Measurements from ENCODE around the gene RHOG. TPM values are rescaled to one million over a fixed set of nuclear protein-coding genes. Genes with fewer than 3 reads are reported as not detected.
"Not testable (repeated sequence)": the region's sequence is repeated elsewhere in the genome, so short reads cannot be mapped to it uniquely, and the experiment has no call there.

Gene RHOG
- total RNA-seq, 1 donor from 2014 or later, result 174 TPM

- no peak overlapping the region for H3K4me3 Mint-ChIP-seq (ENCODE audit: low read depth)
- no peaks in the 10 kb centered on the region for H3K9me3 Mint-ChIP-seq
- intact Hi-C loops (cut with micrococcal nuclease), result no loop called here
- H3K4me1 Mint-ChIP-seq (ENCODE audit: low read depth), result peaks cover 41% of the 10 kb centered on the region
- peaks cover 78% of the 10 kb centered on the region for H3K36me3 Mint-ChIP-seq (ENCODE audit: low read depth)
- H3K27me3 Mint-ChIP-seq (ENCODE audit: low read depth), result no peaks in the 10 kb centered on the region
- no peak overlapping the region for H3K27ac Mint-ChIP-seq
- no peak for DNase-seq (ENCODE audit: low spot score)
Observed at GRCh38 chr11:3826721-3827120, 14.0 kb downstream of the RHOG start.

GRCh38 chr11:3825473-3826154, 15.1 kb downstream of the RHOG start:
- intact Hi-C loops (cut with micrococcal nuclease), result no loop called here
- Mint-ChIP-seq H3K9me3 (no peaks in the 10 kb centered on the region), H3K36me3 (ENCODE audit: low read depth) (peaks cover 66% of the 10 kb centered on the region), H3K27me3 (ENCODE audit: low read depth) (no peaks in the 10 kb centered on the region), H3K4me3 (ENCODE audit: low read depth) (no peak overlapping the region), H3K27ac (peak overlapping the region; percentile 53), H3K4me1 (ENCODE audit: low read depth) (peaks cover 30% of the 10 kb centered on the region)
- no peak for DNase-seq (ENCODE audit: low spot score)

GRCh38 chr11:3824714-3825472, 15.9 kb downstream of the RHOG start:
- peak; percentile 67 for DNase-seq (ENCODE audit: low spot score)
- H3K9me3 Mint-ChIP-seq, result no peaks in the 10 kb centered on the region
- intact Hi-C loops (cut with micrococcal nuclease), result loop anchor here (1.0 kb wide), 2 partner anchors 16 to 247 kb away; no protein-coding TSS in a partner anchor
- H3K27me3 Mint-ChIP-seq (ENCODE audit: low read depth), result no peaks in the 10 kb centered on the region
- no peak overlapping the region for H3K4me3 Mint-ChIP-seq (ENCODE audit: low read depth)
- peak overlapping the region; percentile 48 for H3K27ac Mint-ChIP-seq
- peaks cover 59% of the 10 kb centered on the region for H3K36me3 Mint-ChIP-seq (ENCODE audit: low read depth)
- peaks cover 24% of the 10 kb centered on the region for H3K4me1 Mint-ChIP-seq (ENCODE audit: low read depth)

- Mint-ChIP-seq H3K27ac (peak overlapping the region; percentile 48), H3K4me3 (ENCODE audit: low read depth) (no peak overlapping the region), H3K9me3 (no peaks in the 10 kb centered on the region), H3K36me3 (ENCODE audit: low read depth) (peaks cover 56% of the 10 kb centered on the region), H3K4me1 (ENCODE audit: low read depth) (peaks cover 24% of the 10 kb centered on the region), H3K27me3 (ENCODE audit: low read depth) (no peaks in the 10 kb centered on the region)
- intact Hi-C loops (cut with micrococcal nuclease), result loop anchor here (1.0 kb wide), 2 partner anchors 17 to 248 kb away; no protein-coding TSS in a partner anchor
- DNase-seq (ENCODE audit: low spot score), result no peak
Observed at GRCh38 chr11:3823762-3824506, 16.8 kb downstream of the RHOG start.

GRCh38 chr11:3823303-3823702, 17.5 kb downstream of the RHOG start:
- no peaks in the 10 kb centered on the region for H3K27me3 Mint-ChIP-seq (ENCODE audit: low read depth)
- intact Hi-C loops (cut with micrococcal nuclease), result no loop called here
- peaks cover 24% of the 10 kb centered on the region for H3K4me1 Mint-ChIP-seq (ENCODE audit: low read depth)
- H3K36me3 Mint-ChIP-seq (ENCODE audit: low read depth), result peaks cover 54% of the 10 kb centered on the region
- peak overlapping the region; percentile 55 for H3K27ac Mint-ChIP-seq
- no peaks in the 10 kb centered on the region for H3K9me3 Mint-ChIP-seq
- H3K4me3 Mint-ChIP-seq (ENCODE audit: low read depth), result no peak overlapping the region
- no peak for DNase-seq (ENCODE audit: low spot score)

- Mint-ChIP-seq H3K4me3 (ENCODE audit: low read depth) (no peak overlapping the region), H3K4me1 (ENCODE audit: low read depth) (peaks cover 17% of the 10 kb centered on the region), H3K9me3 (no peaks in the 10 kb centered on the region), H3K27ac (no peak overlapping the region), H3K36me3 (ENCODE audit: low read depth) (peaks cover 46% of the 10 kb centered on the region), H3K27me3 (ENCODE audit: low read depth) (no peaks in the 10 kb centered on the region)
- DNase-seq (ENCODE audit: low spot score), result no peak
- intact Hi-C loops (cut with micrococcal nuclease), result no loop called here
Observed at GRCh38 chr11:3822312-3822711, 18.4 kb downstream of the RHOG start.

GRCh38 chr11:3820971-3821370, 19.8 kb downstream of the RHOG start:
- Mint-ChIP-seq H3K36me3 (ENCODE audit: low read depth) (peaks cover 36% of the 10 kb centered on the region), H3K9me3 (no peaks in the 10 kb centered on the region), H3K27me3 (ENCODE audit: low read depth) (no peaks in the 10 kb centered on the region), H3K4me3 (ENCODE audit: low read depth) (no peak overlapping the region), H3K4me1 (ENCODE audit: low read depth) (peaks cover 14% of the 10 kb centered on the region), H3K27ac (no peak overlapping the region)
- DNase-seq (ENCODE audit: low spot score), result no peak
- intact Hi-C loops (cut with micrococcal nuclease), result no loop called here

- DNase-seq (ENCODE audit: low spot score), result no peak
- Mint-ChIP-seq H3K27ac (no peak overlapping the region), H3K9me3 (no peaks in the 10 kb centered on the region), H3K4me1 (ENCODE audit: low read depth) (no peaks in the 10 kb centered on the region), H3K27me3 (ENCODE audit: low read depth) (no peaks in the 10 kb centered on the region), H3K4me3 (ENCODE audit: low read depth) (no peak overlapping the region), H3K36me3 (ENCODE audit: low read depth) (peaks cover 10% of the 10 kb centered on the region)
- intact Hi-C loops (cut with micrococcal nuclease), result no loop called here
Observed at GRCh38 chr11:3817181-3817800, 23.5 kb downstream of the RHOG start.

GRCh38 chr11:3816673-3817072, 24.1 kb downstream of the RHOG start:
- Mint-ChIP-seq H3K4me1 (ENCODE audit: low read depth) (no peaks in the 10 kb centered on the region), H3K27ac (no peak overlapping the region), H3K9me3 (no peaks in the 10 kb centered on the region)

GRCh38 chr11:3815845-3816244, 24.9 kb downstream of the RHOG start:
- no peaks in the 10 kb centered on the region for H3K4me1 Mint-ChIP-seq (ENCODE audit: low read depth)
- no peak overlapping the region for H3K4me3 Mint-ChIP-seq (ENCODE audit: low read depth)
- no peak for DNase-seq (ENCODE audit: low spot score)
- no peak overlapping the region for H3K27ac Mint-ChIP-seq
- no peaks in the 10 kb centered on the region for H3K9me3 Mint-ChIP-seq
- intact Hi-C loops (cut with micrococcal nuclease), result no loop called here
- peaks cover 10% of the 10 kb centered on the region for H3K36me3 Mint-ChIP-seq (ENCODE audit: low read depth)
- H3K27me3 Mint-ChIP-seq (ENCODE audit: low read depth), result no peaks in the 10 kb centered on the region

More at GRCh38 chr11:3816673-3817072, 24.1 kb downstream of the RHOG start:
- Mint-ChIP-seq H3K36me3 (ENCODE audit: low read depth) (peaks cover 10% of the 10 kb centered on the region), H3K27me3 (ENCODE audit: low read depth) (no peaks in the 10 kb centered on the region), H3K4me3 (ENCODE audit: low read depth) (no peak overlapping the region)
- intact Hi-C loops (cut with micrococcal nuclease), result no loop called here
- no peak for DNase-seq (ENCODE audit: low spot score)

- peaks cover 10% of the 10 kb centered on the region for H3K36me3 Mint-ChIP-seq (ENCODE audit: low read depth)
- H3K27me3 Mint-ChIP-seq (ENCODE audit: low read depth); H3K4me3 Mint-ChIP-seq (ENCODE audit: low read depth); H3K27ac Mint-ChIP-seq; DNase-seq (ENCODE audit: low spot score); H3K9me3 Mint-ChIP-seq; intact Hi-C loops (cut with micrococcal nuclease); H3K4me1 Mint-ChIP-seq (ENCODE audit: low read depth): not testable (repeated sequence)
Observed at GRCh38 chr11:3814832-3815231, 25.9 kb downstream of the RHOG start.

GRCh38 chr11:3810951-3811350, 29.8 kb downstream of the RHOG start:
- Mint-ChIP-seq H3K9me3 (no peaks in the 10 kb centered on the region), H3K4me1 (ENCODE audit: low read depth) (peaks cover 18% of the 10 kb centered on the region), H3K36me3 (ENCODE audit: low read depth) (no peaks in the 10 kb centered on the region), H3K4me3 (ENCODE audit: low read depth) (no peak overlapping the region), H3K27ac (no peak overlapping the region), H3K27me3 (ENCODE audit: low read depth) (no peaks in the 10 kb centered on the region)
- intact Hi-C loops (cut with micrococcal nuclease), result no loop called here
- no peak for DNase-seq (ENCODE audit: low spot score)
